NCI-H146 (cell line): Measurements from ENCODE around the gene RFX8.
"Not testable (repeated sequence)": the region's sequence is repeated elsewhere in the genome, so short reads cannot be mapped to it uniquely, and the experiment has no call there.

Experiments
- DNase-seq: peaks from one replicate; lab custom pipeline; 2025; lab: John Stamatoyannopoulos, UW

Gene RFX8

DNA sequence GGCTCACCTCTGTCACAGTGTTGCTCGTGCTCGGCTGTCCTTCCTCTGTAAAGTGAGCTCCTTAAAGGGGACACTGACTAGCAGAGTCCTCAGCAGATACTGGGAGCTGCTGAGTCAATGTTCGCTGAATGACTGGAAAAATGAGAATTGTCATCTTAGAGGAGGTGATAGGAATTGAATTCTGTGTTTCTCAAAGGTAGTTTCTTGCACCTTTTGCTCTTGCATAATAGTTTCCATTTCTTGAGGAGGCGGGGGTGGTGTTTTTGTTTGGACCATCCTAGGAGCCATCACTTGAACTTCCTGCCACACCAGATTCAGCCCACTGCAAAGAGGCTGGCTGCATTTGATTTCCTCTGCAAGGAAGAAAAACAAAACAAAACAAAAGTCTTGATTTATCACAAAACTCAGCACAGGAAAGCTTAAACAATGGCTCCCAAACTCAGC lies 11.4 kb upstream of the RFX8 start:
- no peak for DNase-seq

DNA sequence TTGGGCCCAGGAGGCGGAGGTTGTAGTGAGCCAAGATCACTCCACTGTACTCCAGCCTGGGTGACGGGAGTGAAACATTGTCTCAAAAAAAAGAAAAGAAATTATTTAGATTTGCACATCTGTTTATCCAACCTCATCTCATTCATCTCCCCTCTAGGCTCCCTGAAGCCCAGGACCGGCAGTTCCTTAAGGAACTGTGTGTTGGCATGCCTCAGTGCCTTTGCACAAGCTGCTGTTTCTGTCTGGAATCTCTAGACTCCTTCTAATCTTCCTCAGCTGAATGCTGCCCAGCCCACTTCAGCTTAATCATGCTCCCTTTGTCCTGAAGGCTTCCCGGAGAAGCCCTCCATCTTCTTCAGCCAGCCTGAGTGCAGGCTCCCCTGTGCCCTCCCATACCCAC lies 10.9 kb upstream of the RFX8 start:
- no peak for DNase-seq

DNA sequence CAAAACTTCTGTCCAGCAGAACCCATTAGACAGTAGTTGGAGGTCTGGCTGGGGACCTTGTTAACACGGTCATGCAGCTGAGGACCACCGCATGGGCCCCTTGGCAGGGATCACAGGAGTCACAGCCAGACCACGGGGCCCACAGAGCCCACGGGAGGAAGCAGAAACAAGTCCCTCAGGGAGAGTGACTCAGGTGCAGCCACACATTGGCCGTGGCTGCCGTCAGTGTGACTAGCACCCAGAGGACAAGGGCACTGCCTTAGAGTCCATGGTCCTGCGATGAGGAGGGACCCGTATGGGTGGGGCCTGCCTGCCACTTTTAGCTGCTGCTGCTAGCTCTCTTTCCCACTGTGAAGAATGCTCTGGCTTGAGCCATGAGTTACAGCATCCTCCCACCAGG lies 5.9 kb upstream of the RFX8 start:
- no peak for DNase-seq

DNA sequence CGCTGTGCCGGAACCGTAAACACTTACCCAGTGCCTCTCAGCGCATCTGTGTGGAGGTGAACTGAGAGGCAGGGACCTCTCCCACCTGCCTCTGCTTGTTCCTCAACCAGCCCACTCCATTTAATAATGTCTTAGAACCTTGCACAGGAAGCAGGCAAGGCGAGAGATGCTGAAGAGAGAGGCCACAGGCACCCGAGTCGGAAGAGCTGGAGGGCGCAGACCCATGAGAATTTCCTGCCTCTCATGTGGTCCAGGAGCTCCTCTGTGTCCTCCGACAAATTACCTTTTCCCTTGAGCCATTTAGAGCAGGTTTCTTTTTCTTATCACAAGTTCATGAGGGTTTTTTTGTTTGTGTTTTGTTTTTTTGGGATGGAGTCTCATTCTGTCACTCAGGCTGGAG lies 4.9 kb upstream of the RFX8 start:
- DNase-seq: no peak

DNA sequence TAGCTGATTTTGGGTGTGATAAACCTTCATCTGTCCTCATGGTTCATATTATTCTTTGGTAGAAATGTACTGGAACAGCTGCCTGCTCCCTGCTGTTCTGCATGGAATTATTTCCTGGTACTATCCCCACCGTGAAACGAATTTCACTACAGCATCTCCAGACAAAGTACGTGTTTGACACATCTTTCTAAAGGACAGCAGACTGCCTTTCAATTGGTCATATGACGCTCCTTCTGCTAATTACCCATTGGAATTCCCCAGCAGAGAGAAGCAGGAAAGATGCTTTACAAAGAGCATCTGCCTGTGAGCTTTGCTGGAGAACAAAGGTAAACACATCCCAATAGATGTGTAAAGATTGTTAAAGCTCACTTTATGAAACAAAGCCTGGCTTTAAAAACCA lies 4.4 kb upstream of the RFX8 start:
- DNase-seq: peak; percentile 4

DNA sequence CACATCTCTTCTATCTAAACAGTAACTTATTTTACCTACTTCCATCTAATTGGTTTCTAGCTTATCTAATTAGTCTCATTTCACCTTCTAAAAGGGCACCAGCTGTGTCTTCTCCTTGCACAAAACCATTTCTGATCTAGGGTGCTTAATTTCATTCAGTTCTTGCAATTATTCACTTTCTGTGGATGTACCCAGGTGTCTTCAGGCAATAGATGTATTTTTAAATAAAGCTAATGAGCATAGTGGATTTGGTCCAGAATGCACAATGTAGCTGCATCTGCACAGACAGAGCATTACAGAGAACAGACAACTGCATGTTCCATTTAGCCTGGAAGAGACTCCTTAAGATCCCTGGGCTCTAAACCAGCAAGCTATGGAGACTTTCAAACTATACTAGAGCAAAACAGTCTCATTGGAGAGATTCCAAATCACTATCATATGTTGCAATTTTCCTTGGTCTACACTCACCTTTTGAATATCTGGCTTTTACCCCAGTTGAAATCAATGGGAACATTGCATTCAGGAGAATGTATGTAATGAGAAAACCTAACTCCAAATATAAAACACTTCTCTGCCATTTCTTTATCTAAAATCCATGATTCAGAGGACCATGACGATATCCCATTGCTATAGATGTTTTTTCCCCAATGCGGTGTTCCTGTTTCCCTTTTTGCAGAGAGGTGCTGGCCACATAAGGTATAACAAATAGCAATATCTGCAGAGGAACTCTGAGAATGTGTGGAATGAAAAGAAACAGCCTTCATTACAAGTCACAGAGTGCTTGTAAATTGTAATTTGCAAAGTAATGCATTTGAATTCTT lies 3.5 kb upstream of the RFX8 start:
- DNase-seq: no peak

DNA sequence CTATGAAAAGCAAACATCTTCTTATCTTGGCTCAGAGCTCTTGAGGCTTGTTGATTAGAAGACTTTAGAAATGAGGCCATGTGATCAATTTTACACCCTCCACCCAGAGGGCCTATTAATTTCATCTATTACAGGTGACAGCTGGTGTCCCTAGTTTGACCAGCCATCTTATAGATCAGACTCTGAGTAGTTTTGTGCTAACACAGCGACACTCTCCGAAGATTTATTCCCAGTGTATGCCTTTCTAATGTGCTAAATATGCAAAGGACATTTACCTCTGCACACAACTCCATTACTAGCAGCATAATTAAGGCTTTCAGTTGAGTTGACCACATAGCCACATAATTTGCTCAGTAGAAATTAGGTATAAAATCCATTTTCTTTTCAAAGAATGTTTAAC lies 2.6 kb upstream of the RFX8 start:
- no peak for DNase-seq

DNA sequence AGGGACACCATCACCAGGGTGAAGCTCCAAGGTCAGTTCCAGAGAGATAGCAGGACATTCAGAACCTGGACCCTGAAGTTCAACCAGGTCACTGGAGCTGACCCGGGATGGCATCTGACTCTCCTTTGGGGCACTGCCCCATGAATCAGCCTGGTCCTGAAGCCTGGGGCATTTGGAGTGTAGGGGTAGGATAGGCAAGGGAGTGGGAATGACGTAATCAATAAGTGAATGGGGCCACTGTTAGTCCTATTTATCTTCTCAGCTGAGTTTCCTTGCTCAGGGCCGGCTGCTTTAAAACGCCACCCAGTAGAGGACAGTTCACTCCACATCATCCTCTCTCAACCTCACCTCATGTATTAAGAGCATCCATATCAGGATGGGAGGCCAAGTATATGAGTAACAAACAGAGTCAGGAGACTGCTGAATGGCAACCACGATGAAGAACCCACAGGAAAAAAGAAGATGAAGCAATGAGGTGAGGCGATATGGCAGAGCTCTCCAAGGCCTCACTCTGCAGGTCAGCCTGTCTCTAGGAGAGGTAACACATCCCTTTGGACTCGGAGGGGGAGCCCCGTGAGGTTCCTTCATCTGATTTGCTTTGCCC lies 1.8 kb upstream of the RFX8 start:
- DNase-seq: no peak

DNA sequence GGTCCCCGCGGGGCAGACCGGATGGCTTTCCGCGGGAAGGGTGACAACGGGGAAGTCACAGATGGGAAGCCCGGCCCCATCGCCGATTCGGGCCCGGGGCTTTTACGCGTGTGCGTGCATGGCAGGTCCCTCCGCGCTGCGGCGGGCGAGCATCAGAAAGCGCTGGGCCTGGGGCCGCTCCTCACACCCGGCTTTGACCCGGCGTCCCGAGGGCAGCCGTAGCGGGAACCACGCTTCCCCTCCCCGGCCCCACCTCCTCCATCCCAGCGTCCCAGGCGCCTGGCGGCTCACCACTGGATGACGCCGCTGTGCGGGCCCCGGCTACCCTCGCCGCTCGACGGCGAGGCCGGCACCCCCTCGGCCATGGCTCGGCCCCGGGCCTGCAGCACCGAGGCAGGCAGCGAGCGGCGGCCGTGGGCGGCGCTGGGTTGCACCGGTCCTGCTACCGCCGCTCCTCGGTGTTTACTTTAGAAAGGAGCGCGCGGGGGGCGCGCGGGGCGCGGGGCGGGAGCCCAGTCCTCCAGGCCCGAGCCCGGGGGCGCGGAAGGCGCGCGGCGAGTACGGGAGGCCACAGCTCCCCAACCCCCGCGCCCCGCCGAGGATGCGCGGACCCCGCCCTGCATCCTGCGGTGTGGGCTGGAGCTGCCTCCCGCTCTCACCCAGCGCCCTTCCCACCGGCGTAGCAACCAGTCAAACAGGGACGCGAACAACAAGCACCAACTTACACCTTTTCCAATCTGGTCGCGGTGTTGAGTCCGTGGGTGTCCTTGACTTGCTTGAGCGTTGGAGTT lies 806 bp downstream of the RFX8 start:
- peak; percentile 23 for DNase-seq

DNA sequence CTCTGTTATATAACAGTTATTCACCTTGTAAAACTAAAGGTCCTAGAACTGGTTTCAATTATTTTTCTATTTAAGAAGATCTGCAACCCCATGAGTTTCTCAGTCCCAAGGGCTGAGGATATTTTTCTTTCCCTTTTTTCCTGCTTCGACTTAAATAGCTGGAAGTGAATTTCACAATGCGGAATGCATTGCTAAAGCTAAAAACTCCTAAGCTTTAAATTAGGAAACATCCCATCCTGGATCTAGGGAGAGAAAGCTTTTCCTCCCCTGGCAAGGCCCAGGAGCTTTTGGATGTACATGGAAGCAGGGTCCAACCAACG lies 1.4 kb downstream of the RFX8 start:
- no peak for DNase-seq

DNA sequence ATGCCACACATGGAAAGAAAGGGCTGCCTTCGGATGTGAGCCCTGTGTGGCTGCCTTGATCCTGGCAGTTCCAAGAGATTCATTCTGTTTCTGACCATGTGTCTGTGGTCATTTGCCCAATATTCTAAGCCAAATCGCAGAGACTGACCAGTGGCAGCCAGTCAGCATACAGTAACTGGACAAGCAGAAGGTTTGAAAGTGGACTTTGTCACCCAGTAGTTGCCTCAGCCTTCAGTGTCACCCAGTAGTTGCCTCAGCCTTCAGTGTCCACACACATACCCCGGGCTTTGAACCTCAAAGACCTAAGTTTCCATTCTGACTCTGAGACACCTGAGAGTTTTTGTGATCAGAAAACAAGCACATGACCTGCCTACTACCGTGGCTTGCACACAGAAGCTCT lies 5.0 kb downstream of the RFX8 start:
- DNase-seq: no peak

DNA sequence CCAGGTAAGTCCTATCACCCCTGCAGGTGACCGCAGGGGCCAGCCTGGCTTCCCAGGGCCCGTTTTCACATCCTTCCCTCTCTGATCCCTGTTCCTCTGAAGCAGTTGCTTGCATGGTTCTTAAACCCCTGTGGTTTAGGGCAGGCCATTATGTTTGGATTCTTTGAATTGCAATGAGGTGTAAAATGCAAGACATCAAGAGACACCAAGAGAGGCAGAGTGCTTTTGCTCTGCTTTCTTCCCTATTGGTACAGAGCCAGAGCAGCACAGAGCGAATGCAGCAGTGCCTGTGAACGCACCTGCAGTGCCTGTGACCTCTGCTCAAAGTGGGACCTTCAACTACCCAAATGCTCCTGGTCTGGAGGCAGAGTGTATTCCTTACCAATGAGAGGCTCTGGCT lies 7.6 kb downstream of the RFX8 start:
- DNase-seq: no peak

DNA sequence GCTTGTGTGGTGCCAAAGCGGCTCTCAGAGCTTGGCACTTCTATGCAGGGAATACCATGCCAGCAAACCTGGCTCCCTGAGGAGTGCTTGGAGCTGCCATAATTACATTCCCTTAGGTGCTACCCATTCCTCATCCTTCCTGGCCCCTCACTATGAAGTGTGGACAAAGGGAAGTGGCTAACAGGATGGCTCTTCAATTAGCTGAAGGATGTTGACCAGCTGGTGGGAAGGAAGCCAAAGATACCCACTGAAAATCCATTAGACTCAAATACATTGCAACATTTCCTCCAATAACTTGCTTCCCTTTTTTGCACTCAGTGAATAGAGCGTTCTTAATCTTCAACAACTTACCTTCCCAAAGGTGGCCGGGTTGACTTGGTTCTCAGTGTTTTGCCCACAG lies 8.5 kb downstream of the RFX8 start:
- DNase-seq: no peak

DNA sequence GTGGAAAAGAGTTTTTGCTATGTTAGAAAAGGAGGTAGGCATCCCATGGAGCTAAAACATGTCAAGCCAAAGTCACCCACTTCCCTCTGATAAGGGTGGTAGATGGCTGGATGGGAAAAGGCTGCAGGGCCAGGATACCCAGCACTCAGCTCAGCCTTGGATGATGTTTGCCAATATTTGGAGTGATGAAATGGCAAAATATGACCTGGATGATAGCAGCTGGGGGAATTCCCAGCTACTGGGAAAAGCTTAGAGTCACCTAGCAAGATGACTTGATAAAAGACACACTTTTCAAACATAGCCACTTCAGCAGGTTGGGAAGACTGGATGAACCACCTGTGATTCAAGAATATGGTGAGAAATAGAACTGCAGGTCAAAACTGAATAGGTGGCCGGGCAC lies 10.1 kb downstream of the RFX8 start:
- no peak for DNase-seq

DNA sequence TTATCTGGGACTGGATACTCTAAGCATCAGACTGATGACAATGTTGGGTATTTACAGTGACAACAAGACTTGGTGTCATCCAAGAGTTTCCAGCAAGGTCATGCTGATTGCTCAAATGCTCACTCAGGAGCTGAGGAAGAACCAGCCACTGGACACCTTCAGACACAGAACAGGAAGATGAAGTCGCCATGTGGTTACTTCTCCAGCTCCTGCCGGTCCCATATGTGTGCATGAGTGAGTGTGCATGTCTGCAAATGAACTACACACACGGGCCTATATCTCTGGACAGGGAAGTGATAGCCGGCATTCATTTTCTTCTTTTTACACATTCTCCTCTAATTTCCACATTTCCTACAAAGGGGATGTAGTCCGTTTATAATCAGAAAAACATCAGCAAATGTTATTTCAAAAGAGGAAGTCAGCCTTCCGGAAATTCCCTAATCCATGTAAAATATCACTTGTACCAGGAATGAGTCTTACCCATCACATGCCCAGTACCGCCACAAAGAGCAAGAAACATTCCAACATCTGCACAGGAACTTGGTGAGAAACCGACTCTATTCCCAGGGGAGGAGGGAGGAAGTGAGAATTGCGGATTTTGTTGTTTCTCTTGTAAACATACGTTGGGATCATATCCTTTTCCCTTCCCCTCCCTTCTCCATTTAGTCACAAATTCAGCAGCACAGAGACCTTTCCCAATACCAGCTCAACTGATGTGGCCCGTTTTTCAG lies 10.8 kb downstream of the RFX8 start:
- DNase-seq: no peak

DNA sequence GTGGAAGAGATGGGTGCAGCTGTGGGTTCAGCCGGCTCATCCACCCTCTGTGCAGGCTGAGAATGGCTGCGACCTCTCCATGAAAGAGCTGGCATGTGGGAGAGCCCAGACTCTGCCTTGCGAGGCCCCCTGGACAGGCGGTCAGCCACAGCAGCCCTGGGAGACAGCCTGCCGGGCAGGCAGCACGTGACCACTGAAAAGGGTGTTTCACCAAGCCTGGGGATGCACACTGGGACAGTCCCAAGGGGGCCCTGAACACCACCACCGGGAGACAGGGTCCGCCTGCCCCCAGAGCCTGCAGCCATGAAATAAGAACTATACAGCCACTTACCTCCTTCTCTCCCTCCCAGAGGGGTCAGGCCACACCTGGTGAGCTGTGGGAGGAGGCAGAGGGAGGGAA lies 11.5 kb downstream of the RFX8 start:
- no peak for DNase-seq

DNA sequence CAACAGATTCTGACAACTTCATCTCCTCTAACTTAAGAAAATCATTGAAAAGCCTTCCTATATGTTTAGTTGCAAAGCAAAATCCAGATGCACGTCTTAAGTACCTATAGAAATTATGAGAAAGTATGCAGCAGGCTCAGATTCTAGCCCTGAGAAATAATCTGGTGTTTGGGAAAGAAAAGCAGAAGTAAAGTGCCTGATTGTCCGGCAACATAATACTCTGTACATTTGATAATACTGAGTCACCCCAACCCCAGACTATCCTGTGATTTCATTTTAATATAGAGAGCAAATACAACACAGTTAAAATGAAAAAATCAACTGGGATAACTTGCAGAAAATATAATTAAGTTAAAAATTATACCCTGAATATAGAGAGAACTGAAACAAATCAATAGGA lies 13.5 kb downstream of the RFX8 start:
- DNase-seq: no peak

DNA sequence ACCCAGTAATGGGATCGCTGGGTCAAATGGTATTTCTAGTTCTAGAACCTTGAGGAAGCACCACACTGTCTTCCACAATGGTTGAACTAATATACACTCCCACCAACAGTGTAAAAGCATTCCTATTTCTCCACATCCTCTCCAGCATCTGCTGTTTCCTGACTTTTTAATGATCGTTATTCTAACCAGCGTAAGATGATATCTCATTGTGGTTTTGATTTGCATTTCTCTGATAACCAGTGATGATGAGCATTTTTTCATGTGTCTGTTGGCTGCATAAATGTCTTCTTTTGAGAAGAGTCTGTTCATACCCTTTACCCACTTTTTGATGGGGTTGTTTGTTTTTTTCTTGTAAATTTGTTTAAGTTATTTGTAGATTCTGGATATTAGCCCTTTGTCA lies 20.5 kb downstream of the RFX8 start:
- DNase-seq: not testable (repeated sequence)

DNA sequence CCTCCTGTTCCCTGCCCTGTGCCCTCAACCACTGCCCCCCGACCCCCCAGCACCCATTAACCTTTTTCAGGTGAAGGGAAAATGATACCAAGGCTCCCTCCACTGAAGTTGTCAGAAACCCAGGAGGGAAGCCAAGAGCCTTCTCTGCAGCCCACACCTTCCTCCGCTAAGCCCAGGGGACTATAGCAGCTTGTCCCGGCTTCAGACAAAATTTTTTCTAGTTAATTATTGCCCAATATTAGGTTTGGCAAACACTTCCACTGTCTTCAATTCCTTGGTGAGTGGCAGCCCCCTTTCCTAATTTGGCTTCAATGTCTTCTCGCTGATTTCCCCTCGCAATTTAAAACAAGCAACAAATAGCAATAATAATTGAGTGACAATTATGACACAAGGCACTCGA lies 23.9 kb downstream of the RFX8 start:
- no peak for DNase-seq

DNA sequence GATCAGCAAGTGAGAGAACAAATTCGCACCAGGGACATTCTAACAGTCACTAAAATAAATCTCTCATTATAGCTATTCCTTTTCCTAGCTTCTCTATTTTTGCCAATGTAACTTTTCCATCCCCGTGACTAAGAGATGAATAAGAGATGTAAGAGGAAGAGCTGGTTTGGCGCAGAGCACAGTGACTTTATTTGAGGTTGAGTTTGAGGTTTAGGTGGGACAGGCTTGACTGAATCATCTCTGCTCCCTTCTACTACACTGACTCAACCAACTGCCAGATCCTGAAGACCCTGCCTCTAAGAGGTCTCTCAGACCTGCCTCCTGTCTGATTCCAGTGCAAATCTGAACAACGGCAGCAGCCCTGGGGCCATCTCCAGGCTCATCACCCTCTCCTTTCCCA lies 28.0 kb downstream of the RFX8 start:
- no peak for DNase-seq

DNA sequence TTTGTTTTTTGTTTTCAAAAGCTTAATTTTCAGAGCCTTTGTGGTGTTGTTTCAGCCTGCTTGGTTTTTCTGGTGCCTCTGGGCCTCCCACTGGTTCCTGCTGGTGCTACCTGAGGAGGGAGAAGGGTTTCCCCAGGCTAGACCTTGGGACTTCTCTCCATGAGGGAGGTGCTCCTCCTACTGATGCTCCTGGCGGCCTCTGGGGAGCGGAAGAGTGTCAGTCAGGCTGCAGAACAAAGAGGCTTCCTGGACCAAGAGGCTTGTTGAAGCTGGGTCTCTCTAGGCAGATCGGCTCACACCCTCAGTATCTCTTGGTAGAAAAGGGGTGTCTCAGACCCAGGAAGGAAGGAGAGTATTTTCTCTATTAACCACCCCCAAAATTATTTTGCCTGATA lies 32.2 kb downstream of the RFX8 start:
- DNase-seq: no peak

DNA sequence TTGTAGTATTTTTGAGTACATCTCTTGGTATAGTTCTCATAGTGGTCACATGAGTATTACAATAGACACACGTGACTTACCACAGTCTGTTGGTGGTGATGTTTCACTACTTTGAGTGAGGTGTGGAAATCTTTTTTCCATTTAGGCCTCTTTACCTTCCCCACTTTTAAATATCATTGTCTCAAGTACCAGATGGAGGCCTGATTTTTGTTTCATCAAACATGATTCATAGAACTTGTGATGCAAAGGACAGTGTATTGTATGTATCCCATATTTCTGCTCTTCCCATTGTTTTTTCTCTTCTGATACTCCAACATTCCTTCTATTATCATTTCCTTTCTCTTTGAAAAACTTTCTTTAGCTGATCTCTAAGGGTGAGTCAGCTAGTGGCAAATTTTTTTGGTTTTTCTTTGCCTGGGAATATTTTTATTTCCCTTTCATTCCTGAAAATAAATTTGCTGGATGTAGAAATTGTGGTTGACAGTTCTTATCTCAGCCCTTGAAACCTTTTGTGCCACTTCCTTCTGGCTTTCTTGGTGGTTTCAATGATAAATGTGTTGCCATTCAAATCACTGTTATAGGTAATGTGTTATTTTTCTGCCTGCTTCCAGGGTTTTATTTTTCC lies 32.8 kb downstream of the RFX8 start:
- no peak for DNase-seq
